Tongue (tissue), 2 donors: ENCODE data around the gene DENND5A. TPM values are rescaled to one million over a fixed set of nuclear protein-coding genes. Genes with fewer than 3 reads are reported as not detected.
"Not testable (repeated sequence)": the region's sequence is repeated elsewhere in the genome, so short reads cannot be mapped to it uniquely, and the experiment has no call there.

Experiments
- DNase-seq: peaks from one replicate; pipeline ENCODE4 v3.0.0-alpha.2; 2015
- total RNA-seq: library from RNA; depleted of rRNA; stranded (reverse); fragments of >200 nt; gene quantifications from one replicate; pipeline ENCODE4 v1.2.3, GENCODE V29; 2014

The DENND5A gene
- total RNA-seq, 1 donor from 2014 or later: 124 TPM

GRCh38 chr11:9210922-9211320 lies 54.2 kb downstream of the DENND5A start:
- DNase-seq: no peak

- no peak for DNase-seq
Observed at GRCh38 chr11:9210224-9210921, 54.8 kb downstream of the DENND5A start.

- not testable (repeated sequence) for DNase-seq
Observed at GRCh38 chr11:9209604-9210003, 55.5 kb downstream of the DENND5A start.

GRCh38 chr11:9208726-9209501 lies 56.2 kb downstream of the DENND5A start:
- DNase-seq: no peak

GRCh38 chr11:9207229-9207628 lies 57.9 kb downstream of the DENND5A start:
- no peak for DNase-seq

- DNase-seq: no peak
Observed at GRCh38 chr11:9206496-9206895, 58.7 kb downstream of the DENND5A start.

GRCh38 chr11:9203691-9204311 lies 61.3 kb downstream of the DENND5A start:
- peak; percentile 33 for DNase-seq

- no peak for DNase-seq
Observed at GRCh38 chr11:9201372-9202162, 63.6 kb downstream of the DENND5A start.

- no peak for DNase-seq
Observed at GRCh38 chr11:9200471-9200870, 64.7 kb downstream of the DENND5A start.

- DNase-seq: no peak
Observed at GRCh38 chr11:9193316-9193715, 71.8 kb downstream of the DENND5A start.

- no peak for DNase-seq
Observed at GRCh38 chr11:9192561-9192960, 72.6 kb downstream of the DENND5A start.

GRCh38 chr11:9190326-9191016 lies 74.7 kb downstream of the DENND5A start:
- not testable (repeated sequence) for DNase-seq

GRCh38 chr11:9188860-9189259 lies 76.3 kb downstream of the DENND5A start:
- not testable (repeated sequence) for DNase-seq

GRCh38 chr11:9187616-9188015 lies 77.5 kb downstream of the DENND5A start:
- DNase-seq: no peak

- no peak for DNase-seq
Observed at GRCh38 chr11:9184516-9184915, 80.6 kb downstream of the DENND5A start.

GRCh38 chr11:9182180-9182871 lies 82.8 kb downstream of the DENND5A start:
- DNase-seq: no peak

GRCh38 chr11:9180784-9181183 lies 84.4 kb downstream of the DENND5A start:
- no peak for DNase-seq

- no peak for DNase-seq
Observed at GRCh38 chr11:9179141-9179540, 86.0 kb downstream of the DENND5A start.

- DNase-seq: no peak
Observed at GRCh38 chr11:9178716-9179115, 86.4 kb downstream of the DENND5A start.

GRCh38 chr11:9177438-9178091 lies 87.6 kb downstream of the DENND5A start:
- no peak for DNase-seq

- no peak for DNase-seq
Observed at GRCh38 chr11:9176550-9176949, 88.6 kb downstream of the DENND5A start.
